Heart left ventricle (tissue), 16 donors: ENCODE measurements around the gene GK2. TPM values are rescaled to one million over a fixed set of nuclear protein-coding genes. Genes with fewer than 3 reads are reported as not detected.

Experiments used
- ATAC-seq, 4 donors: fragments of 200-7000 bp; cut with Tn5 transposase; one replicate each; pipeline ENCODE4 v1.9.1; 2020 to 2022; ENCODE audit warnings: moderate library complexity in 4 of 4, mild to moderate bottlenecking in 3 of 4, moderate number of reproducible peaks in 1 of 4
- DNase-seq, 5 donors: peaks; one replicate each; pipeline ENCODE4 v3.0.0-alpha.2; 2020
- H3K27ac ChIP-seq, 12 donors: fragments of 200-600 bp; sonication (generic) in 4 of 12; one replicate each; pipeline versions ENCODE4 v1.5.0 to v1.8.0; 2016 to 2022; ENCODE audit warnings: mild to moderate bottlenecking in 2 of 12
- H3K27me3 ChIP-seq, 9 donors: fragments of 200-600 bp; sonication (generic) in 2 of 9; one replicate each; pipeline versions ENCODE4 v1.5.1 to v1.8.0; 2016 to 2022; ENCODE audit warnings: mild to moderate bottlenecking in 3 of 9
- H3K36me3 ChIP-seq, 9 donors: fragments of 200-600 bp; sonication (generic) in 2 of 9; one replicate each; pipeline versions ENCODE4 v1.5.0 to v1.8.0; 2018 to 2022; ENCODE audit warnings: mild to moderate bottlenecking in 2 of 9
- H3K4me1 ChIP-seq, 12 donors: fragments of 200-600 bp; sonication (generic) in 4 of 12; one replicate each; pipeline versions ENCODE4 v1.5.0 to v1.8.0; 2016 to 2022; ENCODE audit warnings: mild to moderate bottlenecking in 3 of 12
- H3K4me3 ChIP-seq, 12 donors: fragments of 200-600 bp; sonication (generic) in 4 of 12; one replicate each; pipeline versions ENCODE4 v1.5.0 to v1.8.0; 2017 to 2022; ENCODE audit warnings: mild to moderate bottlenecking in 9 of 12, moderate library complexity in 4 of 12
- H3K9me3 ChIP-seq, 12 donors: fragments of 200-600 bp; sonication (generic) in 4 of 12; one replicate each; pipeline versions ENCODE4 v1.5.0 to v1.8.0; 2016 to 2022; ENCODE audit warnings: mild to moderate bottlenecking in 1 of 12
- CTCF ChIP-seq, 12 donors: fragments of 200-600 bp; sonication (generic) in 4 of 12; IDR thresholded peaks; one replicate each; pipeline versions ENCODE4 v1.5.0 to v1.8.0; 2018 to 2022; ENCODE audit warnings: antibody characterized with exemption in 12 of 12, mild to moderate bottlenecking in 5 of 12
- POLR2A ChIP-seq, 2 donors: fragments of 450-650 bp; IDR thresholded peaks; one replicate each; pipeline ENCODE4 v1.6.1; 2017; ENCODE audit warnings: antibody characterized with exemption in 2 of 2, mild to moderate bottlenecking in 2 of 2, moderate library complexity in 2 of 2
- WGBS, 4 donors: extraction: QIAGEN DNeasy Blood & Tissue Kit in 2 of 4; methylation state at CpG; one replicate each; pipeline versions ENCODE4 v1.1.5 to v1.1.7; 2013 to 2018; 5-methylcytosine and 5-hydroxymethylcytosine counted together
- intact Hi-C, 10 donors: fragments of 100-400 bp; cut with DNase I; formaldehyde crosslinking; loops; one replicate each; pipeline versions ENCODE4 v1.11.1 to v1.14.2; 2022
- polyA plus RNA-seq, 2 donors: library from polyadenylated mRNA; stranded (reverse); fragments of 200-250 nt; gene quantifications; one replicate each; pipeline ENCODE4 v1.2.3, GENCODE V29; 2013
- total RNA-seq, 9 donors: library from RNA; depleted of rRNA in 2 of 9; stranded (reverse); fragments of >200 nt in 2 of 9; fragmentation: NEBNext Ultra II Directional in 3 of 9; extraction: Animal tissue kit (Norgen Biotek cat#: 25700) in 3 of 9; gene quantifications; one replicate each; pipeline versions ENCODE4 v1.1.0 to v1.2.4, GENCODE V29; 2016 to 2023
- donor health status: ischemic (EF 13 %, LVEDD 7.1; RV severe dilation, severe dysfunction).
- donor health status: healthy with polysubstance abuse.
- donor health status: DM: no; HTN: yes; CAD: no.
- donor health status: DM: no; HTN: no; CAD: no.
- donor health status: ischemic (EF 25% LVEDD 6.9; RV normal size, moderate dysfunction).
- donor health status: ischemic (EF 25% LVEDD 5.7; RV mildly dilated, moderate dysfunction).
- donor health status: healthy.
- donor health status: DM: yes; HTN: yes; CAD: no.
- donor health status: ischemic (EF 35%, LVEDD 5.7; RV mildly dilated, moderate dysfunction).
- donor health status: nonischemic (EF 11% LVEDD 7.7; RV severe dilation, severe dysfunction).
- donor health status: DM: yes; HTN: yes; CAD: no.
- donor health status: PGD.
- donor health status: ischemic (EF 29% LVEDD 5.4; RV normal size, mild dysfunction).
- donor health status: nonischemic (EF 23%, LVEDD 6.1; RV moderate dilation, normal function).

The GK2 gene
- total and polyA plus RNA-seq, 11 donors: not detected

DNA sequence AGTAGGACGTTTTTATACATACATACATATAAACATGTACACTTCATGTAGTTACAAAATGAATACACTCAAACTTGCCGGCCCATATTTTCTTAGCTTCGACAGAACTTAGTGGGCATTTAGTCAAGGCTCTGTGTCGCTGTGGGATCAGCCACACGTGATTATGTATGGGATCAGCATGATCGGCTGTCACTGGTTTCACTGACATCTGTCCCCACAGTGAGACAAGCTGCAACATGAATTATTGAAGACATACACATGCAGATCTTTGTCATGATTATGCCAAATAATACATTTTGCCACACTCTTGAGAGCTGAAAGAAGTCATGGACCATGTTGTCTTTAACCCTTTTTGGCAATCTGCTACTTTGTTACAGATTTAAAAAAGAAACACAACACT, 44.0 kb downstream of the GK2 start:
- H3K9me3 ChIP-seq: no peaks in the 10 kb centered on the region
- no peak for ATAC-seq

GRCh38 chr4:79362626-79363025, 45.4 kb downstream of the GK2 start:
- intact Hi-C loops: no loop called here
- WGBS, 4 donors: 88 to 94% (median 90%) methylated on average over 4 of the region's 4 CpGs
- Histone ChIP-seq H3K27me3 (no peaks in the 10 kb centered on the region), H3K9me3 (no peaks in the 10 kb centered on the region), H3K4me1 (no peaks in the 10 kb centered on the region), H3K27ac (no peak overlapping the region), H3K36me3 (no peaks in the 10 kb centered on the region), H3K4me3 (no peak overlapping the region)
- TF ChIP-seq CTCF (IDR thresholded peaks at IDR 0.05) (no peak), POLR2A (IDR thresholded peaks at IDR 0.05) (no peak)
- no peak for DNase-seq
- no peak for ATAC-seq

More for the DNA sequence above, 44.0 kb downstream of the GK2 start:
- TF ChIP-seq POLR2A (IDR thresholded peaks at IDR 0.05) (no peak), CTCF (IDR thresholded peaks at IDR 0.05) (no peak)
- H3K4me3 ChIP-seq: no peak overlapping the region
- H3K27ac ChIP-seq: no peak overlapping the region
- intact Hi-C loops: no loop called here
- WGBS, 4 donors: 78 to 85% (median 82%) methylated on average over 6 of the region's 6 CpGs
- H3K36me3 ChIP-seq: no peaks in the 10 kb centered on the region
- no peaks in the 10 kb centered on the region for H3K27me3 ChIP-seq
- no peaks in the 10 kb centered on the region for H3K4me1 ChIP-seq
- DNase-seq: no peak

DNA sequence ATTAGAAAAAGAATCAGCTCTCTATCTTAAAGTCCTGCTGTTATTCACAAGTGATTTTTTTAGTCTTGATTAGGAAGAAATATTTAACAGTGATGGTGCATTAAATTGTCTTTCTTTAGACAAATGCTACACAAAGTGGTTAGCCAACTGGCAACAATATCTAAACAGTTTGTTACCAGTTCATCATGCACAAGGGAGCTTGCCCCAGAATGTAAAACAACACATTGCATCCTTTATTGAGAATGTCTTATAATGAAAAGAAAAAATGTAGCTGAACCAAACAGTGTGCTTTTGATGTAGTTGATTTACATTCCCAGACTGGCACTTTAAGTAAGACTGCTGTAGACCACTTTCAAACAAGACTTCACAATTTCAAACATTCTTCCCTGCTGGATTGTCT, 48.0 kb downstream of the GK2 start:
- no peaks in the 10 kb centered on the region for H3K4me1 ChIP-seq
- H3K4me3 ChIP-seq: no peak overlapping the region
- H3K9me3 ChIP-seq: no peaks in the 10 kb centered on the region
- ATAC-seq (no peak), DNase-seq (no peak)
- intact Hi-C loops: no loop called here
- no peak overlapping the region for H3K27ac ChIP-seq
- no peaks in the 10 kb centered on the region for H3K27me3 ChIP-seq
- TF ChIP-seq POLR2A (IDR thresholded peaks at IDR 0.05) (no peak), CTCF (IDR thresholded peaks at IDR 0.05) (no peak)
- H3K36me3 ChIP-seq: no peaks in the 10 kb centered on the region

GRCh38 chr4:79358438-79358837, 49.6 kb downstream of the GK2 start:
- H3K4me1 ChIP-seq: no peaks in the 10 kb centered on the region
- 83 to 97% (median 86%) methylated on average over 1 of the region's 1 CpG for WGBS, 4 donors
- TF ChIP-seq POLR2A (IDR thresholded peaks at IDR 0.05): no peak
- intact Hi-C loops: no loop called here
- no peak overlapping the region for H3K27ac ChIP-seq
- no peak overlapping the region for H3K4me3 ChIP-seq
- H3K36me3 ChIP-seq: no peaks in the 10 kb centered on the region
- H3K9me3 ChIP-seq: no peaks in the 10 kb centered on the region
- no peak for ATAC-seq
- DNase-seq: no peak
- H3K27me3 ChIP-seq: no peaks in the 10 kb centered on the region

- DNase-seq (no peak), ATAC-seq (no peak)
- TF ChIP-seq POLR2A (IDR thresholded peaks at IDR 0.05) (no peak), CTCF (IDR thresholded peaks at IDR 0.05) (no peak)
- Histone ChIP-seq H3K4me1 (no peaks in the 10 kb centered on the region), H3K36me3 (no peaks in the 10 kb centered on the region), H3K27me3 (no peaks in the 10 kb centered on the region), H3K4me3 (no peak overlapping the region), H3K27ac (no peak overlapping the region), H3K9me3 (no peaks in the 10 kb centered on the region)
- intact Hi-C loops: no loop called here
- WGBS, 4 donors: 70 to 77% (median 72%) methylated on average over 8 of the region's 8 CpGs
Observed at GRCh38 chr4:79357365-79357764, 50.7 kb downstream of the GK2 start.
